HG02642 (cell line): ENCODE measurements around the gene ITPK1.

Experiments
- ATAC-seq: cut with Tn5 transposase; IDR thresholded peaks from one replicate; pipeline ENCODE4 v1.9.1; 2021; ENCODE audit warnings: mild to moderate bottlenecking; ENCODE audit not compliant: unreplicated experiment, poor library complexity

ITPK1 gene

GRCh38 chr14:93089521-93090269 is 26.0 kb downstream of the ITPK1 start:
- no peak for ATAC-seq

GRCh38 chr14:93086441-93087055 is 29.2 kb downstream of the ITPK1 start:
- ATAC-seq = peak; percentile 58

- peak; percentile 2 for ATAC-seq
Measured at GRCh38 chr14:93085911-93086310, 29.8 kb downstream of the ITPK1 start.

GRCh38 chr14:93084866-93085857 is 30.6 kb downstream of the ITPK1 start:
- no peak for ATAC-seq

- no peak for ATAC-seq
Measured at GRCh38 chr14:93084402-93084801, 31.3 kb downstream of the ITPK1 start.

- ATAC-seq = no peak
Measured at GRCh38 chr14:93083917-93084316, 31.8 kb downstream of the ITPK1 start.

- ATAC-seq = no peak
Measured at GRCh38 chr14:93082576-93083001, 33.1 kb downstream of the ITPK1 start.

GRCh38 chr14:93081876-93082570 is 33.7 kb downstream of the ITPK1 start:
- no peak for ATAC-seq

GRCh38 chr14:93079865-93080403 is 35.8 kb downstream of the ITPK1 start:
- ATAC-seq = no peak

GRCh38 chr14:93079321-93079720 is 36.4 kb downstream of the ITPK1 start:
- no peak for ATAC-seq

- no peak for ATAC-seq
Measured at GRCh38 chr14:93078870-93079269, 36.9 kb downstream of the ITPK1 start.

GRCh38 chr14:93076755-93077154 is 39.0 kb downstream of the ITPK1 start:
- ATAC-seq = no peak

GRCh38 chr14:93075891-93076290 is 39.8 kb downstream of the ITPK1 start:
- no peak for ATAC-seq

GRCh38 chr14:93073910-93074769 is 41.6 kb downstream of the ITPK1 start:
- peak; percentile 37 for ATAC-seq

- ATAC-seq = no peak
Measured at GRCh38 chr14:93073358-93073707, 42.4 kb downstream of the ITPK1 start.

GRCh38 chr14:93072659-93073357 is 42.9 kb downstream of the ITPK1 start:
- ATAC-seq = no peak

- no peak for ATAC-seq
Measured at GRCh38 chr14:93068711-93069110, 47.0 kb downstream of the ITPK1 start.

- ATAC-seq = no peak
Measured at GRCh38 chr14:93067088-93067487, 48.6 kb downstream of the ITPK1 start.
